Measurements from ENCODE around the gene SUMO2.

GRCh38 chr17:75135946-75136345, 46.8 kb downstream of the SUMO2 start:
- TF ChIP-seq BCL11A (IDR thresholded peaks at IDR 0.05; ENCODE audit: low read depth in 2 of 2, low read length in 2 of 2) = no peak
- TF ChIP-seq EZH2 (IDR thresholded peaks at IDR 0.05; ENCODE audit: low read depth, low read length, severe bottlenecking) = no peak
- TF ChIP-seq MAFK (IDR thresholded peaks at IDR 0.05; ENCODE audit: low read depth, low read length) = no peak
- TF ChIP-seq CTCF (IDR thresholded peaks at IDR 0.05; ENCODE audit: control extremely low read depth in 1 of 3, insufficient read depth in 1 of 3, low read depth in 1 of 3, low read length in 3 of 3) = no peak
- TF ChIP-seq CHD2 (IDR thresholded peaks at IDR 0.05; ENCODE audit: low read length) = no peak
- no peak for TF ChIP-seq BACH1 (IDR thresholded peaks at IDR 0.05; ENCODE audit: low read length)
- no peak for TF ChIP-seq GABPA (IDR thresholded peaks at IDR 0.05; ENCODE audit: borderline replicate concordance, insufficient read depth, low read length)
- no peak for TF ChIP-seq POLR2A (IDR thresholded peaks at IDR 0.05; ENCODE audit: control extremely low read depth in 1 of 2, low read depth in 2 of 2, low read length in 2 of 2)

Data from H1 (cell line).